Measurements from ENCODE around the gene ADAMTS15. TPM values are rescaled to one million over a fixed set of nuclear protein-coding genes. Genes with fewer than 3 reads are reported as not detected.

ADAMTS15 gene
- total and polyA plus RNA-seq, 2 of the 4 experiments (the other 2 are of a cell fraction): 3.0 to 5.0 TPM

DNA sequence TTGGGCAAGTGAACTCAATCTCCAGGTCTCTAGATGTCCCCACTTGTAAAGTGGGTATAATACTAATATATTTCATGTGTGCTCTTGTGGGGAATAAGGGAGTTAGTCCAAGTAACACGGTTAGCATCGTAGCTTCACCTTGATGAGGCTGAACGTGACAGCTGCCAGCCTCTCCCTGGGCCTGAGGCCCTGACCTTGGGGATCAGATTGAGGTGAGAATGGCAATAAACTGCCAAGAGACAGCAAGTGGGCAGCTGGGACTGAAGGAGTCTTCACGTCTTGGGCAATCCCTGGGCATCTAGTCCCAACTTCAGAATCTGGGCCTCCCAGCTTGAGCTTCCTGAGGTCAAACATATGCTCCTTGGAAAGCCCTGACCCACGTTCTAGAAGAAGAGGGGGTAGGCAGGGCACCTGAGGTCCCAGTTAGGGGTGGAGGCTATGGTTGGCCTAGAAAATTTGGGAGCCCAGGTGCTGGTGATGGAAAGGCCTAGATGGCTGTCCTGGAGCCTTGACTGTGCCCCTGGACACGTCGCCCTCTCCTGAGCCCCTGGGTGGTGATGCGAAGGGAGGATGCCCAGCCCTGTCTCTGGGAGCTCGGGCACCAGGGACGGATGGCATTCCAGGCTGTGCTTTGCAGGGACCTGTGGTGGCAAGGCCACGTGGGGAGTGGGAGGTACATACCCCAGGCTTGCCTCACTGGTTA is 23.4 kb downstream of the ADAMTS15 start:
- Histone ChIP-seq H3K4me3 (ENCODE audit: insufficient read depth, low read depth, low read length) (no peak overlapping the region), H4K5ac (ENCODE audit: low read depth, low read length) (no peak overlapping the region), H3K4ac (ENCODE audit: low read depth, low read length) (no peak overlapping the region), H3K23ac (ENCODE audit: low read depth, low read length) (no peak overlapping the region), H4K20me1 (ENCODE audit: insufficient read depth, low read length) (no peaks in the 10 kb centered on the region), H3K79me1 (ENCODE audit: low read depth in 1 of 2, low read length in 2 of 2) (no peaks in the 10 kb centered on the region), H4K91ac (ENCODE audit: insufficient read depth, low read depth, low read length) (no peak overlapping the region), H3K4me2 (ENCODE audit: low read depth, low read length) (no peak overlapping the region), H2AFZ (replicated peaks; ENCODE audit: low read length, poor library complexity) (no peak overlapping the region), H2AK9ac (replicated peaks; ENCODE audit: low read depth, low read length, poor library complexity) (no peak overlapping the region), H2AK5ac (ENCODE audit: low read depth, low read length) (no peak overlapping the region; the same call in 1 of the 2 replicates), H3K56ac (ENCODE audit: extremely low read depth, insufficient read depth, low read length) (no peak overlapping the region), H3K9ac (ENCODE audit: low read depth, low read length) (no peak overlapping the region), H3K14ac (replicated peaks; ENCODE audit: low read depth, low read length) (no peak overlapping the region), H2BK120ac (ENCODE audit: low read depth, low read length) (no peak overlapping the region), H3K27me3 (ENCODE audit: control insufficient read depth, insufficient read depth, low read length) (no peaks in the 10 kb centered on the region), H2BK5ac (ENCODE audit: low read depth, low read length, poor library complexity, severe bottlenecking) (no peak overlapping the region), H3K27ac (ENCODE audit: insufficient read depth, low read length) (no peak overlapping the region), H3K18ac (ENCODE audit: low read depth, low read length) (no peak overlapping the region), H3K4me1 (ENCODE audit: control insufficient read depth, insufficient read depth, low read length) (peaks cover 12% of the 10 kb centered on the region), H2BK20ac (ENCODE audit: low read depth, low read length) (no peak overlapping the region), H3K36me3 (ENCODE audit: control insufficient read depth, insufficient read depth, low read length) (peaks cover 82% of the 10 kb centered on the region), H3K9me3 (ENCODE audit: control insufficient read depth, insufficient read depth, low read length) (no peaks in the 10 kb centered on the region), H3K9me1 (ENCODE audit: insufficient read depth, low read length) (peaks cover 13% of the 10 kb centered on the region), H4K8ac (ENCODE audit: low read depth in 2 of 2, low read length in 2 of 2) (no peak overlapping the region), H2BK15ac (ENCODE audit: low read depth, low read length) (no peak overlapping the region)
- dilution Hi-C loops (cut with HindIII; ENCODE audit: low sequenced_read_pairs, unreplicated experiment): no loop called here
- 86% methylated on average over 4 of the region's 11 CpGs; no CpG with 5 or more reads in 1 of the 2 experiments for WGBS, 2 experiments (ENCODE audit: extremely low coverage in 2 of 2, insufficient read length in 1 of 2)
- ChIA-PET POLR2A (ENCODE audit: unreplicated experiment) (no interaction called here), CTCF (no interaction called here)
- ATAC-seq (ENCODE audit: low read depth) (no peak), DNase-seq (no peak)
- intact Hi-C loops (cut with micrococcal nuclease): no loop called here
- BruUV-seq (replicated peaks): no TSS peak
- in situ Hi-C loops (cut with MboI; ENCODE audit: low sequenced_read_pairs): no loop called here
- TF ChIP-seq ELK1 (IDR thresholded peaks at IDR 0.05; ENCODE audit: borderline replicate concordance, low read depth, low read length) (no peak), MAFK (IDR thresholded peaks at IDR 0.05; ENCODE audit: low read depth, low read length) (no peak), BHLHE40 (IDR thresholded peaks at IDR 0.05; ENCODE audit: low read depth, low read length) (no peak)
- TF ChIP-seq, protein P1, sequence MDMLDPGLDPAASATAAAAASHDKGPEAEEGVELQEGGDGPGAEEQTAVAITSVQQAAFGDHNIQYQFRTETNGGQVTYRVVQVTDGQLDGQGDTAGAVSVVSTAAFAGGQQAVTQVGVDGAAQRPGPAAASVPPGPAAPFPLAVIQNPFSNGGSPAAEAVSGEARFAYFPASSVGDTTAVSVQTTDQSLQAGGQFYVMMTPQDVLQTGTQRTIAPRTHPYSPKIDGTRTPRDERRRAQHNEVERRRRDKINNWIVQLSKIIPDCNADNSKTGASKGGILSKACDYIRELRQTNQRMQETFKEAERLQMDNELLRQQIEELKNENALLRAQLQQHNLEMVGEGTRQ (IDR thresholded peaks at IDR 0.05; ENCODE audit: low read depth, low read length): no peak

Data from IMR-90 (cell line).